Measurements from ENCODE around the gene SPG7.

The SPG7 gene

DNA sequence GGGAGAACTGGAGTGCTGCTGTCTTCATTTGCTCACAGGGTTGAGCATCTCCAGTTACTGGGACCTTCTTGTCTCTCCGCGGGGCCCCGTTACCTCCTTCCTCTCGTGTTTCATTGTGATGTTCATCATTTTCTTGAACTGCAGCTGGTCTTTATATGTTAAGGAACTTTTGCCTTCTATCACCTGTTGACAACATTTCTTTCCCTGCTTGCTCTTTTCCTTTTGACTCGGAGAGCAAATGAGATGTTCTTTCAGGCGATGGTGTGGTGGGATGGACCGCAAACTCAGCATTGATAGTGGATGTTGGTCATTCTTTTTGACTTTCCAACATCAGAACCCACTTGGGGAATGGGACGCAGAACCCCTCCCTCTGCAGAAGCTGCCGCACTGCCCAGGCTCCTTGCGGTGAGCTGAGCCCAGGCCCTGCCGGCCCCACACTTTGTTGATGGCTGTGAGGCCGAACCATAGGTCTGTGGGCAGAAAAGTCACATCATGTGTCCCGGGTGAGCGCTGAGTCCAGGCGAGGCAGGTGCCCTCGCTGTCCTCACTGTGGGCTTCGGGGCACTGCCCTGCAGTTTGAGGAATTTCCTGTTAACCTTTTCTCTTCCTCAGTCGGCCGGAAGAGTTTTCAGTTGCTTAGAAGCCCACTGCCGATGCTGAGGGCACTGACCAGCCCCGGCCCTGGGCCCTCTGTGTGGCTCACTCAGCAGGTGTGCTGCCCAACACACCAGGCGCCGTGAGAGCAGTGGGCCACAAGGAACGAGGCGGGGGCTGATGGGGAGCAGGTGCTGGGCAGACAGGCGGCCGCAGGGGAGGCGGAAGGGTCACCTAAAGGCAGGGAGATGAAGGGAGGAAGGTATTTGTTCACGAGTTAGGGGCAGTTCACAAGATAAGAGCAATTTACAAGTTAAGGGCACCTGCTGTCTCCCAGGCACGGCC lies 59.7 kb downstream of the SPG7 start:
- TF ChIP-seq TCF12 (IDR thresholded peaks at IDR 0.05; ENCODE audit: low read depth) (no peak), FOXM1 (IDR thresholded peaks at IDR 0.05; ENCODE audit: borderline replicate concordance, low read depth) (no peak), NFIC (IDR thresholded peaks at IDR 0.05) (no peak), CEBPB (IDR thresholded peaks at IDR 0.05) (no peak), CREB1 (IDR thresholded peaks at IDR 0.05; ENCODE audit: low read depth) (no peak), TAF1 (IDR thresholded peaks at IDR 0.05; ENCODE audit: low read depth) (no peak), RAD21 (IDR thresholded peaks at IDR 0.05; ENCODE audit: low read depth) (no peak), ZBTB7A (IDR thresholded peaks at IDR 0.05; ENCODE audit: low read depth) (no peak), TEAD4 (IDR thresholded peaks at IDR 0.05) (no peak), EP300 (IDR thresholded peaks at IDR 0.05; ENCODE audit: borderline replicate concordance) (no peak), EGR1 (IDR thresholded peaks at IDR 0.05) (no peak), YY1 (IDR thresholded peaks at IDR 0.05; ENCODE audit: low read depth) (no peak)
- TF ChIP-seq, protein P1, sequence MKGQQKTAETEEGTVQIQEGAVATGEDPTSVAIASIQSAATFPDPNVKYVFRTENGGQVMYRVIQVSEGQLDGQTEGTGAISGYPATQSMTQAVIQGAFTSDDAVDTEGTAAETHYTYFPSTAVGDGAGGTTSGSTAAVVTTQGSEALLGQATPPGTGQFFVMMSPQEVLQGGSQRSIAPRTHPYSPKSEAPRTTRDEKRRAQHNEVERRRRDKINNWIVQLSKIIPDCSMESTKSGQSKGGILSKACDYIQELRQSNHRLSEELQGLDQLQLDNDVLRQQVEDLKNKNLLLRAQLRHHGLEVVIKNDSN (IDR thresholded peaks at IDR 0.05), result no peak
- TF ChIP-seq, protein P2, sequence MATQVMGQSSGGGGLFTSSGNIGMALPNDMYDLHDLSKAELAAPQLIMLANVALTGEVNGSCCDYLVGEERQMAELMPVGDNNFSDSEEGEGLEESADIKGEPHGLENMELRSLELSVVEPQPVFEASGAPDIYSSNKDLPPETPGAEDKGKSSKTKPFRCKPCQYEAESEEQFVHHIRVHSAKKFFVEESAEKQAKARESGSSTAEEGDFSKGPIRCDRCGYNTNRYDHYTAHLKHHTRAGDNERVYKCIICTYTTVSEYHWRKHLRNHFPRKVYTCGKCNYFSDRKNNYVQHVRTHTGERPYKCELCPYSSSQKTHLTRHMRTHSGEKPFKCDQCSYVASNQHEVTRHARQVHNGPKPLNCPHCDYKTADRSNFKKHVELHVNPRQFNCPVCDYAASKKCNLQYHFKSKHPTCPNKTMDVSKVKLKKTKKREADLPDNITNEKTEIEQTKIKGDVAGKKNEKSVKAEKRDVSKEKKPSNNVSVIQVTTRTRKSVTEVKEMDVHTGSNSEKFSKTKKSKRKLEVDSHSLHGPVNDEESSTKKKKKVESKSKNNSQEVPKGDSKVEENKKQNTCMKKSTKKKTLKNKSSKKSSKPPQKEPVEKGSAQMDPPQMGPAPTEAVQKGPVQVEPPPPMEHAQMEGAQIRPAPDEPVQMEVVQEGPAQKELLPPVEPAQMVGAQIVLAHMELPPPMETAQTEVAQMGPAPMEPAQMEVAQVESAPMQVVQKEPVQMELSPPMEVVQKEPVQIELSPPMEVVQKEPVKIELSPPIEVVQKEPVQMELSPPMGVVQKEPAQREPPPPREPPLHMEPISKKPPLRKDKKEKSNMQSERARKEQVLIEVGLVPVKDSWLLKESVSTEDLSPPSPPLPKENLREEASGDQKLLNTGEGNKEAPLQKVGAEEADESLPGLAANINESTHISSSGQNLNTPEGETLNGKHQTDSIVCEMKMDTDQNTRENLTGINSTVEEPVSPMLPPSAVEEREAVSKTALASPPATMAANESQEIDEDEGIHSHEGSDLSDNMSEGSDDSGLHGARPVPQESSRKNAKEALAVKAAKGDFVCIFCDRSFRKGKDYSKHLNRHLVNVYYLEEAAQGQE (IDR thresholded peaks at IDR 0.05; ENCODE audit: low read depth), result no peak
- TF ChIP-seq, protein P3, sequence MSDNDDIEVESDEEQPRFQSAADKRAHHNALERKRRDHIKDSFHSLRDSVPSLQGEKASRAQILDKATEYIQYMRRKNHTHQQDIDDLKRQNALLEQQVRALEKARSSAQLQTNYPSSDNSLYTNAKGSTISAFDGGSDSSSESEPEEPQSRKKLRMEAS (IDR thresholded peaks at IDR 0.05), result no peak

DNA sequence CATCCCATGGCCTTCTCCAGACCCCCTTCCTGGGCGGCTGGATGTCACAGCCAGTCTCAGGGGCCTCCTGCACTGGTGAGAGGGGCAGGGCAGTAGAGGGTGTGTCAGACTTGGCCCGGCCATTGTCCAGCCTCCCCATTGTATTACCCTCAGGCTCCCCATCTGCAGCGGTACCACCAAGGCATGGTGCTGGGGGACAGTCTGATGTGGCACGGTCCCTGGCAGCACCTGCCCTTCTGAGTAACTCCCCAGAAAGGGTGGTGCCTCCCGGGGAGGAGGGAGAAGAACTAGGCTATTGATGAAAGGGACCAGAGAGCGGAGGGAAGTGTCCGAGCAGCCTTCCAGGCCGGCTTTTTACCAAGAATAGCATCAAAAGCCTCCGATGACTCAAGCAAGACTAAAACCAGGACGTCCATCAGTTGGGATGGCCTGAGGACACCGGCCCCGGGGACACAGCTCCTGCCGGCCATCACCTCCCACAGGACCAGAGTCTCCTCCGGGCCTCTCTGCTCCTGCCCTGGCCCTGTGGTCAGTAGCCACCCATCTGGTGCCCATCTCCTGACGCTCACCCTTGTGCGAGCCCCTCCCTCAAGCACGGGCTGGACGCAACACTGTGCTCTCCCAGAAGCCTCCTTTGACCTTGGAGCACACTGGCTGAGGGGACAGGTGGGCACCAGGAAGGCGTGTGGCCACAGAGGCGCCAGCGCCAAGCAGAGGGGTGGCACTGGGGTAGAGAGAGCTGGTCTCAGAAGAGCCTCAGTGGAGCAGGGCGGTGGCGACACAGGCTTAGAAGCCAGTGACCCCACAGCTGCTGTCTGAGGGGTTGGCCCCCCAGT lies 61.5 kb downstream of the SPG7 start:
- TF ChIP-seq, protein P3 (IDR thresholded peaks at IDR 0.05), result no peak
- TF ChIP-seq EGR1 (IDR thresholded peaks at IDR 0.05), result no peak

DNA sequence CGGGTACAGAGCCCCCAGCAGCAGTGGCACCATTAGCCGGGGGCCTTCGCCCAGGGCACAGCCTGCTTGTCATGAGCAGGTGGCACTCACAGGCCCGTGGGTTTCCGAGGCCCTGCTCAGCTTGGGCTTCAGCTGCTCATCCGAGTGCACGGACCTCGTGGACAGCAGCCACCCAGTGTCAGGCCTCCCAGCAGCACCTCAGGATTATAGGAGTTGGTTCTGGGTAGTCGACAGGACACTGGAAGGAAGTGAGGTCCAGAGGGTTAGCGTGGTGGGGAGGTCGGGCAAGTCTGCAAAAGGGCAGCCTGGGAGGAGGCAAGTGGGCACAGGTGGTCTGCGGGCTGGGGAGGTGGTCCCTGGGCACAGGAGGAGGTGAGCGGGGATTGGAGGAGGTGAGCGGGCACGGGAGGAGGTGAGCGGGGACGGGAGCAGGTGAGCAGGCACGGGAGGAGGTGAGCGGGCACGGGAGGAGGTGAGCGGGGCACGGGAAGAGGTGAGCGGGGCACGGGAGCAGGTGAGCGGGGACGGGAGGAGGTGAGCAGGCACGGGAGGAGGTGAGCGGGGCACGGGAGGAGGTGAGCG lies 62.2 kb downstream of the SPG7 start:
- TF ChIP-seq TAF1 (IDR thresholded peaks at IDR 0.05; ENCODE audit: low read depth), result no peak
- no peak for TF ChIP-seq RAD21 (IDR thresholded peaks at IDR 0.05; ENCODE audit: low read depth)
- TF ChIP-seq TEAD4 (IDR thresholded peaks at IDR 0.05), result no peak
- no peak for TF ChIP-seq EP300 (IDR thresholded peaks at IDR 0.05; ENCODE audit: borderline replicate concordance)
- TF ChIP-seq NFIC (IDR thresholded peaks at IDR 0.05), result no peak
- TF ChIP-seq EGR1 (IDR thresholded peaks at IDR 0.05), result no peak
- no peak for TF ChIP-seq CEBPB (IDR thresholded peaks at IDR 0.05)
- TF ChIP-seq YY1 (IDR thresholded peaks at IDR 0.05; ENCODE audit: low read depth), result no peak

DNA sequence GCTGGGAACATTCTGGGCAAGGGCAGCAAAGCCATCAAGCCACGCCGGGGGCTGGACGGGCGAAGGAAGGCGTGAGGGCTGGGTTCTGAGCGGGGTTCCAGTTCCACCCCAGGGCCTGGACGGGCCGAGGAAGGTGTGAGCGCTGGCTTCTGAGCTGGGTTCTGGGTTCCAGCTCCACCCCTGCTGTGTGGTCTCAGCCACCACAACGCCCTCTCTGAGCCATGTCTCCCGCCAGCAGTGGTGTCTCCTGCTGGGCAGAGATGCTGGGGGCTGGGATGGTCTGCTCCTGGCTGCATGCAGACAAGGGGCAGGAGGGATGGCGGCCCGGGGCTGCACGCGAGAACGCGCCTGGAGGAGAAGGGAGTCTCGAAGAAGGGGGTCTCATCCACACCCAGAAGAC lies 63.4 kb downstream of the SPG7 start:
- TF ChIP-seq TEAD4 (IDR thresholded peaks at IDR 0.05) (no peak), CREB1 (IDR thresholded peaks at IDR 0.05; ENCODE audit: low read depth) (no peak), EGR1 (IDR thresholded peaks at IDR 0.05) (no peak), TCF12 (IDR thresholded peaks at IDR 0.05; ENCODE audit: low read depth) (no peak), ZBTB7A (IDR thresholded peaks at IDR 0.05; ENCODE audit: low read depth) (no peak), CEBPB (IDR thresholded peaks at IDR 0.05) (no peak), EP300 (IDR thresholded peaks at IDR 0.05; ENCODE audit: borderline replicate concordance) (no peak), TAF1 (IDR thresholded peaks at IDR 0.05; ENCODE audit: low read depth) (no peak), FOXM1 (IDR thresholded peaks at IDR 0.05; ENCODE audit: borderline replicate concordance, low read depth) (no peak), YY1 (IDR thresholded peaks at IDR 0.05; ENCODE audit: low read depth) (no peak), RAD21 (IDR thresholded peaks at IDR 0.05; ENCODE audit: low read depth) (no peak), NFIC (IDR thresholded peaks at IDR 0.05) (no peak)
- TF ChIP-seq, protein P3 (IDR thresholded peaks at IDR 0.05), result no peak
- TF ChIP-seq, protein P2 (IDR thresholded peaks at IDR 0.05; ENCODE audit: low read depth), result no peak
- TF ChIP-seq, protein P1 (IDR thresholded peaks at IDR 0.05), result no peak

All from Ishikawa (cell line).